Left forelimb (tissue), 1 donor: ENCODE results near the gene CNTN1.
A peak's percentile ranks its signal among the peaks of the same experiment; 100 is the strongest.

Experiments
- DNase-seq: peaks from one replicate; pipeline ENCODE4 v3.0.0-alpha.2; 2018; ENCODE audit warnings: low spot score

CNTN1 gene

DNA sequence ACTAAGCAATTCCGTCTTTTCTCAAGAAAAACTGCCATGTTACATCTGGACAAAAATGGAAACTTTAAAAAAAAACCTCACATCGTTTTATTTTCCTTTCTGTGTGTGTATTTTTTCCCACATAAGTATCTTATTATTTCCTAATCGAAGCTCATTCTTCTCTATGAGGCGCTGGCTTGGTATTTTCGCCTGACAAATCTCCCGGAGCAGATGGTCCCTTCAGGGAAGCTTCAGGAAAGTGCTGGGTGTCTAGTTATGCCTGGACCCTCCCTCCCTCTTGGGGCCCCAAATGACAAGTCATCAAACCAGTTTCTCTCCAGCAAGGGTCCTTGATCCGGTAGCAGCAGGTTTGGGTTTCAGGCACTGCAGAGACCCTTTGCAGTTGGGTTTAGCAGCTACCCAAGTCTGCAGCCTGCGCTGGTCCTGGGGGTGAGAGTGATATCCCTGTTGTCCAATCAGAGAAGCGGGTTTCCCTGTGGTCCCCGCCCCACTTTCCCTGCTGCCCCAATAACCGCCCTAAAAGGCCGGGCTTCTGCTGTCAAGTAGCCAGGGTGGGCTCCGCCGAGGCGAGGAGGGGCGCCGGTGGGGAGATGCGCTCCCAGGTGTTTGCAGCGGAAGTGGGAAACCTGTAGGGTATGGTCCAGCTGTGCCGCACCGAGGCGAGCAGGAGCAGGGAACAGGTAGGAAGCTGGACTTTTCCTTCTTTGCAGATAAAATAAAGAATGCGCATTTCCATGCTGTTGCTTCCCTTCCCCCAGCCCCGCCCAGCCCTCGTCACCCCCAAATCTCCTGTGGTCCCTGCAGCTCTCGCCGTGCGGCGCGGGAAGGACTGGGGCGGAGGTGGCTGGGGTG lies at the start of gene CNTN1:
CNTN1 (plus strand) TSS at position 527 of the 852 bp plus-strand sequence.
- peak; percentile 81 for DNase-seq

- DNase-seq: no peak
These were observed 48.7 kb upstream of the CNTN1 start for GRCh38 chr12:40643506-40643905.

DNA sequence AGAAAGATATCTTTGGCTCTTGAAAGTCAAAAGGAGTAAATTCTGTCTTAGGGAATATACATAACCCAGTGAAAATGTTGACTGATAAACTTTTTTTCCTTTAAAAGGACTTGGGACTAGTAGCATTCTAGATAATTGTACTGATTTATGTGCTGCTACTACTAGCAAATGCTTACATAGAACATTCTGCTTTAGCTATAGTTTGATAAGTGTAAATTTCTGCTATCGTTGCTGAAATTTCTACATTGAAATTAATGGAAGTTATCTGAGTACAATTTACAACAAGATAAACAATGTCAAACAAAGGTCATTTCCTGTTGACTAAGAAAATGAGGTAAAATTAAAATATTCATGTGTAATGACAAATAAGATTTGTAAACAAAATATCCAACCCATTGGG lies 48.3 kb upstream of the CNTN1 start:
- DNase-seq: no peak

DNA sequence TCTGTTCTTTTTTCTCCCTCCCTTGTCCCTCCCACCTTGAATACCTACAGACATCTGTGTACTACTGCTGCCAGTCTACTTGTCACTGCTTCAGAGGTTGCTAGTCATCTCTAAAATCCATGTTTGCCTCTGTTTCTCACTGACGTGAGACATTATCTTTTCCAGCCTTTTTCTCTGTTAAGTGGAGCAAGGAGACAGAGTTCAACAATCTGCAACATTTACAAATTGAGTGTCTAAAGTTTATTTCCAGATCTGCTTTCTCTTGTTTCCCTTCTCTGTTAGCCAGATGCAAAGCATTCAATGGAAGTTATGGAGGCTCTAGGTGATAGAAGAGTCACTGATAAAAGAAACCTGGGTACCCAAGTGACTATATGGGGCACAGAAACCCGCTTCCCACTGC lies 47.5 kb upstream of the CNTN1 start:
- DNase-seq: no peak

GRCh38 chr12:40645361-40645760 lies 46.9 kb upstream of the CNTN1 start:
- no peak for DNase-seq

- no peak for DNase-seq
These were observed 45.8 kb upstream of the CNTN1 start for GRCh38 chr12:40646456-40646855.

DNA sequence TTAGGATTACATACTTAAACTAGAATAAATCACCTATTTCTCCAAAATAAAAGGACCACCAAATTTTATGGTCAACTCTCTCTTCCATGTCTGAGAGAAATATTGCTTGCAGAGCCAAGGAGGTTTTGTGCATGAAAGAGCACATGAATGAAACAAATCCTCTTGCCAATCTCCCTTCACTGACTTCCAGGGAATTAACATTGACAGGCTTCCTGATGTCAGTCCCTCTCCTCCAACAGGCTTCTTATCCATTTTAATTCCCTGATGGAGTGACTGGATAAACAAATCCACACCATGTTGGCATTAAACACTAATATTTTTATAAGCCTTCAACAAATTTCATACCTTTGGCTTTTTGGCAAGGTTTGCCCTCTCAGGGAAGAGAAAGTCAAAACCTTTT lies 45.3 kb upstream of the CNTN1 start:
- no peak for DNase-seq

DNA sequence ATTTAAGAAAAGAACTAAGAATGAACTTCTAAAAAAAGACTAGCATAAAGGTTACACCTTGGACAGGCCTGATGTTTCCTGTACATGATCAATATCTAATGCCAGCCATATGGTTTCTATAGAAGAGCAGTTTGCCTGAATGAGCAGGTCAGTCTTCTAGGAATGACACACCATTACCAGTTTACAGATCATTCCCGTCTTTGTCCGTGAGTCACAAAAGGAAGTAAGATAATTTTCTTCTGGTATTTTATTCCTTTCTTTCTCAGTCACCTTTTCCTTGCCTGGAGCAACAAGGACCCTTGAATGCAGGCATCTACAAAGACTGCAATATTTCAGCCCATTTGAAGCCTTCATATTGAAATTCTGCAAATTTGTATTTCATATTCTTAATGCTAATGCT lies 44.6 kb upstream of the CNTN1 start:
- DNase-seq: no peak

GRCh38 chr12:40648519-40648918 lies 43.7 kb upstream of the CNTN1 start:
- no peak for DNase-seq

GRCh38 chr12:40650038-40650704 lies 42.1 kb upstream of the CNTN1 start:
- no peak for DNase-seq

GRCh38 chr12:40655451-40655850 lies 36.8 kb upstream of the CNTN1 start:
- no peak for DNase-seq

GRCh38 chr12:40662366-40662765 lies 29.9 kb upstream of the CNTN1 start:
- no peak for DNase-seq

DNA sequence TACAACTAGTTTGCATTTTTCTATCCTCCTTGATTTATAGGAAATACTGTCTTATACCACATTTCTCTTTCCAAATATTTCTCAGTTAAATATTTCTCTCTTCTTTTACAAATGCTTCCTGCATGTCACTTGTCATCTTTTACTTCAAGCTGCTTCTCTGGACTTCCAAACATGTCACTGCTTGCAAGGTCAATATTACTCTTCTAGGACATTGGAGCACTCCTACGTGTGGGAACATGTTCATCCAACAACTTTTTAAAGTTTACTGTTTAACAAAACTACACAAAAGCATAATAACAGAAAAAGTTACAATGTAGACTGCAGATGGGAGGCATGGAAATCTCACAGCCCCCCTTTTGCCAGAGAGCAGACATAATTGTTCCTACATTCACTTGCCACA lies 28.5 kb upstream of the CNTN1 start:
- DNase-seq: no peak

DNA sequence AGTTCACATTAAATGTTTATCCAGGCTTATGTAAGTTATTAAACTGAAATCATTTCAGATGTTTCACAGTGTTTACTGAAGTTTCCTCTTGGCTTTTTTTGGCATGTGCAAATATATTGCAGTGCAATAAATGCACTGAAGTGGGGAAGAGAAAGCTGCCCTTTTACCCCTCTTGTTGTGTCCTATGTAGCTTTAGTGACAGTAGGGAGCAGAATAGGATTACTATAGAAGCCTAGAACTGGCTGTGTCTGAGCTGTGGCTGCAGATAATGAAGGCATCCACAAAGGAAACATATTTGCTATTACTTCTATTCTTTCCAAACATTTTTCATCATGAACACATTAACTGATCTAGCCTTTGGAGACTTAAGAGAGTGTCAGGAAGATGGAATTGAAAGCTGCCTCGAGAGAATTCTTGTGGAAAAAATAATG lies 24.1 kb upstream of the CNTN1 start:
- no peak for DNase-seq

DNA sequence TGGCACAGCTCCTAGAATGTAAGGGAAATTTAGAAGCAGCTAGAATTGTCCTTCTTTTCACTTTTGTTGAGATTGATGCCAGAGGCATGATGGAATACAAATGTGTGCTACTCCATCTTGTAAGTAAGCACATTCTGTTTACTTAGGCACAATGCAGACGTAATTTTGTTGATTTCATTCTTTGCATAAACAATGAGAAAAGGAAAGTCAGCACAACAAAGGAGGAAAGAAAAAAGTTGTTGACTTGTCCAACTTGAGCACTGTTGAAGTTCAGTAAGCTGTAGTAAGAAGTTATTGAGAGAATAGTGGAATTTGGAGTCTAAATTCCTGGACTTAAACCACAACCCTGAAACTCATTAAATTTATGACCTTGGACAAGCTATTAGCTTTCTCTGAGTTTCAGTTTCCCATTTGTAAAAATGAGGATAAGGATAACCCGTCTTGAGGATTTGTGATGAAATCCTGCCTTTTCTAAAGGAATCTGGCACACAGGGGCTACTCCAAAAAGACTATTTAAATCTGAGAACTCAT lies 19.4 kb upstream of the CNTN1 start:
- no peak for DNase-seq

DNA sequence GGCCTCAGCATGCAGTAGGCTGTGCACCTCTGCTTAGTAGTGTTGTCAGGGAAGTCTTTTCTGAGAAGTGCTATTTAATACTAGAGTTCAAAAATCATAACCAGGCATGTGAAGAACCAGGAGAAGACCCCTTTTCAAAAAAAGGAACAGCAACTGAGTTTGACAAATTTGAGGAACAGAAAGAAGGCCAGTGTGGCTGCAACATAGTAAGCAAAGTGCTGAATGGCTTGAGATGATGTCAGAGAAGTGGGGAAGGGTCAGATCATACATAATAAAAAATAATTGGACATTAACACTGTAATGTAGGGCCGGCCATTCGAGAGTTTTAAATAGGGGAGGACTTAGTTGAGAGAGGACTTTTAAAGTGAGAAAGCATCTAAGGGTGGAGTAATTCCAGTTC lies 11.1 kb upstream of the CNTN1 start:
- DNase-seq: no peak

DNA sequence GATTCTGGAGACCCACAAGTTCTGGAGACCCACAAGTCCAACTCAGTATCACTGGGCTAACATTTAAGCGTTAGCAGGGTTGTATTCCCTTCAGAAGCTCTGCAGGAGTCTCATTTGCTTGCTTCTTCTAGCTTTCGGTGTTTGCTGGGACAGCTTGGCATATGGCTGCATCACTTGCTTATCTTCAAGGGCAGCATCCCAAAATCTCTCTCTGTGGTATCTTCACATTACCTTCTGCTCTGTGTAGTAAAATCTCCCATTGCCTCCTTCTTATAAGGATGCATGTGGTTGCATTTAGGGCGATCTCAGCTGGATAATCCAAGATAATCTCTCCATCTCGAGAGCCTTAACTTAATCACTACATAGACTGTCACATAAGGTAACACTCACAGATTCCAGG lies 7.3 kb upstream of the CNTN1 start:
- DNase-seq: no peak

DNA sequence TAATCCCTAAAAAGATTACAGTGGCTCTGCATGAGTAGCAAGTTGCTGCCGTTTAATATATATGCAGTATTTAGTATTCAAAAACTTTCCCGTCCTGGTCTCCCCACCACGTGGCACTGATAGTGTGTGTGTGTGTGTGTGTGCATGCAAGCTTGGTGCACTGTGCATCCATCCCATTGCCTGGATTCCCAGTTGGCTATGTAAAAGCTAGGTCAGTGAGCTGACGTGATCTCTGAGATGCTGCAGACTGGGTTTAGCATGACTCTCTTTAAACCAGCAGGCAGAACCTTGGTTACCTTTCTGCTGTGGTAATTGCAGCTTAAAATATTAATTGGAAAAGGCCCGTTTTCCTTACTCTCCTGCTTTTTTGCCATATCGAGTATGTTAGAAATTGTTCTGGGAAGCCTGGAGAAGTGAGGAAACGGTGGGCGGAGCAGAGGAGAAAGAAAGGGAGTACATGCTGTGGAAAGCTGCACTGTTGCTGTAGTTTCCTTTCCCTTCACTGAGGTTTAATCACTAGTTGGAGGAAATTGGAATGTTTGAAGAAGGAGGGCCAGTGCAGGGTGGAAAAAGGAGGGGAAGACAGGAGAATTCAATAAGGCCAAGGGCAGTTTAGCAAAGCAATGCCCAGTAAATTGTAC lies 4.0 kb upstream of the CNTN1 start:
- no peak for DNase-seq

DNA sequence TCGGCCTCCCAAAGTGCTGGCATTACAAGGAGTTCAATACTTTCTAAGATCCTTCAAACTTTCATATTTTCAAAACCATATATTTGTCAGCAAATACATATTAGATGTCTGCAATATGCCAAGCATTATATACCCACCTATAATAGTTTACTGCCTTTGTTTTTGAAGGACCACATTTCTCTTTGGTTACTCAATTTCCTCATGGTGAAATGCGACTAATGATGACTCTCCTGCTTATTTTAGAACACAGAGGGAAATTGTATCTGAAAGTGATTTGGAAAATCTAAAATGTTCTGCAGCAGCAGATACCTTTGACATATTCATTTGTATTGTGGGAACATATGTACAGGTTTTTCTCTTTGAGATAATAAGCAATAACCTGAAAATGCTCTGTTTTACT lies 2.7 kb upstream of the CNTN1 start:
- DNase-seq: no peak

GRCh38 chr12:40692765-40693206 lies 547 bp downstream of the CNTN1 start:
- no peak for DNase-seq

DNA sequence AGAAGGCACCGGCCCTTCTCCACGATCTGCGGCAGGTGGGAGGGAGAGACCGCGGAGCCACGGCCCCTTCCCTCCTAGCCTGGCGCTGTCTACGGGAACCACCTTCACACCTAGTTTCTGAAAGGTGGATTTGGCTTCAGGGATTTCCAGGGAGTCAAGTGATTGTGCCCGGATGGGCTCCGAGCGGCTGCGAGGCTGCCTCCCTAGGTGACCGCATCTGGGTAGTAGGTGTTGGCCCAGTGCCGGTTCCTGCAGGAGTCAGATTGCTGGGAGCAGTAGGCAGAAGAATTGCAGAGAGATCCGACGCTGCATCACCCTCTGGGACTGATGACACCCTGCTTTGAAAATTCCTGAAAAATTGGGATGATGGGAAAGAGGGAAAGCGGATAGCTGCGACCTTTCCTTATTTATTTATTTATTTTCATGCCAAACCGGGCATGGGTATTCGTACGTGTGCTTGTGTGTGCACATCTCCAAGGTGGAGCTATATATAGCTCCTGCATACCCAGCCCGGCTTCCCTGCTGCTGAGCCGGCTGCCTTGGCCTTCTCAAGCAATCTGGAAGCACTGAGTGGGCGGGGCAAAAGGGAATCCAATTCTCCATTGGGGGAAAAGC lies 1.1 kb downstream of the CNTN1 start:
- no peak for DNase-seq

DNA sequence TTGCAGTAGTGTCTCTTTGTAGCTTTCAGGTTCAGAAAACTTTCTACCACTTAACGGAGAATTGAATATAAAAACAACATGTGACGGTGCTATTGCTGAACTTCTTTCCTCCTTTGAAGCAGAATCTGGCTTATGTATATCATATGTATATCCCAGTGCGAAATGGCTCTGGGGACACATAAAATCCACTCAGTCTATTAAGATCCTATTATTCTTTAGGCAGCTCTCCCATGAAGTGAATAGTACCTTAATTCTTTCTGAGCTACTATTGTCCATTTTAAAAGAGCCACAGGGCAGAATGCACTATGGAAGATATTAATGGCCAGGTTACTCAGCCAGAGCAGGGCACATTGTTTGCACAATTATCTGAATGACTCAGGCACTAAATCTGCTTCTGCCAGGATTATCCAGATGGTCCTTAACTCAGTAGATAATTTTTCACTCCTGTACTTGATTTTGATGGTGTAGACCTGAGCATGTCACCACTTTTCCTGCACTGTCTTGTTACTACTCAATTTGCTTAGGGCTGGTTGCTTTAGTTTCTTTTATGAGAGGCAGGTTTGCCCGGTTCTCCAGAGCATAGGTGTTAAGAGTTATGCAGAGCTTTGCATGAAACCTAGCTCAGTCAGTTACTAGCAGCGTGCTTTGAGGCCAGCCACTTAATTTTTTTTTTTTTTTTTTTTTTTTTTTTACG lies 5.5 kb downstream of the CNTN1 start:
- DNase-seq: no peak
